ENCODE data around the gene PTPRG.

The PTPRG gene

DNA sequence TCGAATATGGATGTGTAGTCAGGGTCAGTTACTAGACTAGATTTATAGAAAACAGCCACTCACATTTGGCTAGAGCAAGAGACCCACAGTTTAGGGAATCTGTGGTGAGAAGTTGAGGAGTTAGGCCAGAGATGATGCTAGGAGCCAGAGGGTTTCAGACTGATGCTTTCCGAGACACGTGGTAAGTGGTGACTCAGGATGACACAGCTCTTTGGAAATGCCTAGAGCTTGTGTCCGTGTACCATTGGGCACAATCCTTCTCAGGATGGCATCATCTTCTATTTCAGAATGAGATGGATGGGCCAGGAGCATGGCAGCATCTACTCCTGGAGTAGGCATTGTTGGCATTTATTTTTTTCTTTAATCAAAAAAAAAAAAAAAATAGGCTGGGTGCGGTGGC lies 28.5 kb downstream of the PTPRG start:
- DNase-seq (ENCODE audit: low read depth) = peak; percentile 74

DNA sequence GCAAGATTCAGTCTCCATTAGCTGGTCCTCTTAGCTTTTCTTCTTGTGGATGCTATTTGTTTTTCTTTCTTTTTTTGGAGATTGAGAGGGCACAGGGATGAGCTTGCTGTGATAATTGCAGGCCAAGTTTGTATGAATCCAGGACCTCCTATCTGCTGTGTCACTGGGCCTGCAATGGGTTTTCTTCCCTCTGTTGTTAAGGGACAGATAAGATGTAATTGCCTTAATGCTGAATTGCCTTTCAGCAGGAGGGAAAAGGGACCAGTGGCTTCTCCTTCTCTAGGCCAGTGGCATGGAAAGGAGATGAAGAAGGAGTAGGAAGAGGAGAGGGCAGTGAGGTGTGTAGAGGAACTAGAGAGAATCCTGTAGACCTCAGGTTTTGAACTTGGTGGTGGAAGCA lies 29.9 kb downstream of the PTPRG start:
- DNase-seq (ENCODE audit: low read depth) = no peak

DNA sequence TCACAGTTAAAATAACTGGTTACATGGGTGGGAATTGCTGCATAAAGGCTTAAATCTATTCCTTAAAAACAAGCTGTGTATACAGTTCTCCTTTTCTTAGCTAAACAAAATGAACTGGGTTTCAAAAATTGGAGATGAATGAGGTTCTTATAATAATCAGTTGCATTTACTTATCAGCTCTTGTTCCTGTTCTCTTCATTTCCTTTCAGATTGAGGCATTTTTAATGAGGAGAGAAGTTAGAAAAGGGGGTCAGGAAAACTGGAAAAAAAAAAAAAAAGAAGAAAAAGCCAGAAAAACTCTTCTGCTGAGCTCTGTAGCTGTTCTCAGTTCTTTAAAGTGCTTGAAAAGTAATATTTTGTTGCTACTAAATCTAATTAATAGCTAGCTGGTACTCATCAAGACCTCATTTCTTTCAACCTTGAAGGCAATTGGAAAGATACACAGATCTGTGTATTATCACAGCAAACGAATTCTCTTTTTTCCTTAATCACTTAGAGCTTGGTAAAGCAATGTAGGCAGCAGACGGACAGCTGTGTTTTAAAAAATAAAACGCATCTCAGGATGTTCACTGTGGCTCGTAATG lies 32.2 kb downstream of the PTPRG start:
- no peak for DNase-seq (ENCODE audit: low read depth)

DNA sequence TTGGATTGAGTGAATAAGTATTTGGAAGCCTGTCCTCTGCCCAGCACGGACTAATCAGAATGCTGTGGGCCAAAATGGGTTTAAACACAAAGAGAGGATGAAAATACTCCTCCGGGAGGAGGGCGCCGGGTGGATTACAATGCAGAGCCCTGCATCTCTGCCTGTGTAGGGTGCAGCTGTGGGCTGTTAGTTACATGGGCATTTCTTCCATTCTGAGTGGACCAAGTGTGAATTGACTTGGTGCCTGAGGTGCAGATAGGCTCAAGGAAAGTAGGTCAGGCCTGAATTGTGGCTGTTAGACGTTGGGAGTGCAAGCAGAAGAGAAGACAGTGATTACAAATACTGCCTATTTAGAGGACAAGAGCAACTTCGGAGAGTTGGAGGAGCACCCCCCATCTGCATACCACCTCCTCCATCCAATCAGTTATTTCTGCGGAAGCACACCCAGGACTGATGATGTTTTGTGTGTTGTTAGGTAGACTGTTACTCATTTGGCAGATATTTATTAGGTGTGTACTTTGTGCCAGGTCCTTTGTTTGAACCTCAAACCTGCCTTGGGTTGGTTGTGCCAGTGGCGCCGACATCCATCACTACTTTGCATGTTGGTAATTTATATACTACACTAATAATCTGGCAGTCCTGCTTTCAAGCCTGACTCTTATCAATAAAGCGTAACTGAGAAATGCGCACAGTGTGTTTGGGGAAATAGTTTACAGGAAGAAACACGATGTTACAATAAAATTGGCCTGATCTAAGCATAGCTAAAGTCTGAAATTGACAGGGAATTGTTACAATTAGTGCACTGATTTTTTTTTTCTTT lies 33.0 kb downstream of the PTPRG start:
- DNase-seq (ENCODE audit: low read depth) = no peak

DNA sequence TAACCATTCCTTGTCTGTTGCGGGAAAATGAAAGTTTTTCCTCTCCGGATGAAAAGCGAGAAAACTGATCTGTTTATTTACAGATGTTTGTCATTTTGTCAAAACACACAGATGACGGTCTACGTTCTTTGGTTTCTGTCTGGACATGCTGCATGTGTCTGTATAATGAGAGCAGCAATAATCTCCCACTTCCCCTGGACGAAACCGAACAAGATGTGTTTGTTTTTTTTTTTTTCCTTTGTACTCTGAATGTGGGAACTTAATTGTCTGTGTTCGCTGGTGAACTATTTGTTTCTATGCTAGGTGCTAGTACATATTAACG lies 33.6 kb downstream of the PTPRG start:
- DNase-seq (ENCODE audit: low read depth) = no peak

DNA sequence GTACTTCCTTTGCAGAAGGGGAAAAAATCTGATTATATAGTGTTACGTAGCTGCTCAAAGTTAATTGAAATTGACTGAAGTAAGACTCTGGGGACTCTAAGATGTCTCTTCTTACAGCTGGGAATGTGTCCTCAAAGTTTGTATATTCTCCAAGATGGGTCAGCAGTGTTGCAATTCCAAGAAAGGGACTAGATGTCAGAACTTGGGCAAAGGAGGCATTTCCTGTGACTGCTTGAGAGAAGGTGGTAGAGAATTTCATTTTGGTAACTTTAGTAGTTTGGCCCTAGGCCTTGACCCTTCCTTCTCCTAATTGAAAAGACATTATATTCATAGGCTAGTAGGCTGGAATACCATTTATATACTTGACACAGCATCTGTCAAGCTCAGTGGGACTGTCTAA lies 33.9 kb downstream of the PTPRG start:
- no peak for DNase-seq (ENCODE audit: low read depth)

DNA sequence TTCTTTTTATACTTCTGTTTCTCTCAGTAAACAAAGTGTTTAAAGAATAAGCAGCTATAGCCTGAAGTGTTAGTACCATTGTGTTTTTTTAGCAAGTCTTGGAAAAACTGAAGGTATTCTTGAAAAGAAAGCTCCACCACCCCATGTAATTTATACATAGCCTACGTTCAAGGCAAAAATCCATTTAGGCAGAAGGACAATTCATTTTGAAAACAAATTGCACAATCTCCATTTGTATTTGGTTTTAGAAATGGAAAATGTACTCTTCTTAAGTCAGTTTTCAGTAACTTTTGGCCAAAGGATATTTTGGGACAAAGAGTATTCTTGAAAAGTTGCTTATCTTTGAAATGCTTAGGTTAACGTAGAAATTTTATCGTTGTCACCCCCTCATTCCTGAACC lies 34.5 kb downstream of the PTPRG start:
- DNase-seq (ENCODE audit: low read depth) = no peak

DNA sequence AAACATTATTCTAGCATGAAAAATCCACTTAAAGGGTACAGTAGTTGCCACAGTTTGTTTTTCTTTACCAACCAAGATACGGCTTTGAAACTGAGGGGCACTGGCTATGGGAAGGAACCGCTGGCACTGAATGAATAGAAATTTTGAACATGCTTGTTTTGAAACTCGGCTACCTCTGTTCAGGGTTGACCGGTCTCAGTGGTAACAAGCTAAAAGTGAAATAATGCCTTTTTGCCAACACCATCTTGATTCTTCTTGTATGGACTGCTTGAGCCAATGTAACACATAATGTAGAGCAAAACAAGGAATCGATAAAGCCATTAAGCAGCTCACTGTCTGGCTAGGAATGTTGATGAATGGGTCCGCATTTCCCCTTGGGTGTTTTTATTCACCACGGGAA lies 36.5 kb downstream of the PTPRG start:
- DNase-seq (ENCODE audit: low read depth) = no peak

DNA sequence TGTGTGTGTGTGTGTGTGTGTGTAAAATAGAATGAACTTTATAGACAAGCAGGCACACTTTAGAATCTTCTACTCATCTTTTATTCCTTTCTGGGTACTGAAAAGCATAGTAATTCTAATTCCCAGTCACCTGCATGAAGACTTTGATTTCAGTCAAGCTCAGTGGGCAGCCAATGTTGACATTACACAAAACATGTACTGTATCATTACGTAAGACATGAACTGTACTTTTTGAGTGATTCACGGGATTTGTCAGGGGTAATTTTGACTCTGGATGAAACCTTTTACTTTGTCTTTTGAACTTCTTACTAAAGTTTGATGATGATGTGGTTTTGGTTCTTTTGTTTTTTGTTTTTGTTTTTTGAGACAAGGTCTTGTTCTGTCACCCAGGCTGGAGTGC lies 38.8 kb downstream of the PTPRG start:
- no peak for DNase-seq (ENCODE audit: low read depth)

DNA sequence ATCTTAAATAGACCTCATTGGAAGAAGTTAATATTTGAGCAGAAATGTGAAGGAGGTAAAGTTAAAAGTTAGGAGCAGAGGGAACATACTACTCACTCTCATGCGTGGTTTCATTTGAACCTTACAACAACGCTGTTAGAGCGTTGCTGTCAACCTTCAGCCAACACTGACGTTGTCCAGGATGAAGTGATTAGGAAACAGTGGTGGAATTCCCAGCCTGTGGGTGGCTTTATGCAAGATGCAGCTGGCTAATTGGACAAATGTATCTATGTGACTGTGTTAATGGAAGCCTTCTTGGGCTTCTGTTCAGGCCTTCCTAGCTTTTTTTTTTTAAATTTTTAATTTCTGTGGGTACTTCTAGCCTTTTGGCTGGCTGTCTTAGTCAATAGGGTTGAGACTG lies 40.5 kb downstream of the PTPRG start:
- DNase-seq (ENCODE audit: low read depth) = no peak

DNA sequence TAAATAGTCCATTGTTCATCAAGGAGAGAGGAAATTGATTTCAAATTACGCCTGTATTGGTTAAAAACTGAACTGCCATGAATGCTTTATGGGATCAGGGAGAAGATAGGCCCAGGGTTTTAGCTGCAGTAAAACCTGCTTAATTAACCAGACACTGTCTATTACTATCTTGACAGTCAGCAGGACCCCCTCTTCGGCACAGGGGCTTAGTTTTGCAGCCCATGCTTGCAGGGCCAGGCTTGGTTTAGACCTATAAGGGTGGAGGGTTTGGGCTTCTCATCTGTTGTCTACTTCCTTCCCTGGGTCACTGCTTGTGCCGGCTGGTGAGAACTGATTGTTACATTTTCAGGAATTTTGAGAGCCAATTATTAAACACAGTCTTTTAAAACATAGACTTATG lies 41.1 kb downstream of the PTPRG start:
- no peak for DNase-seq (ENCODE audit: low read depth)

DNA sequence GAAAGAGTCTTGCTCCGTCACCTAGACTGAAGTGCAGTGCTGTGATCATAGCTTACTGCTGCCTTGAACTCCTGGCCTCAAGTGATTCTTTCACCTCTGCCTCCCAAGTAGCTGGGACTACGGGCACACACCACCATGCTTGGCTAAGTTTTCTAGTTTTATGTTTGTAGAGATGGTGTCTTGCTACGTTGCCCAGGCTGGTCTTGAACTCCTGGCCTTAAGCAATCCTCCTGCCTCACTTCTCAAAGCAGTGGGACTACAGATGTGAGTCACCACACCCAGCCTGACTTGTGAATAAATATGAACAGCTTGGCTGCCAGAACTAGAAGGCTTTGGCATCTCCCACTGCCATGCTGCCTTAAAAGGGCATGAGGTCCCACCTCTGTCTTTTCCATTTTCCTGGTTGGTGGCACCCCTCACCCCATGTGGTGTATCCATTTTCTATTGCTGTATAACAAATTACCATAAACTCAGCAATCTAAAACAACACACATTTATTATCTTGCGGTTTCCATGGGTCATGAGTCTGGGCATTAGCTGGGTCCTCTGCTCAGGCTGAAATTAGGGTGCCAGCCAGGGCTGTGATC lies 44.3 kb downstream of the PTPRG start:
- no peak for DNase-seq (ENCODE audit: low read depth)

DNA sequence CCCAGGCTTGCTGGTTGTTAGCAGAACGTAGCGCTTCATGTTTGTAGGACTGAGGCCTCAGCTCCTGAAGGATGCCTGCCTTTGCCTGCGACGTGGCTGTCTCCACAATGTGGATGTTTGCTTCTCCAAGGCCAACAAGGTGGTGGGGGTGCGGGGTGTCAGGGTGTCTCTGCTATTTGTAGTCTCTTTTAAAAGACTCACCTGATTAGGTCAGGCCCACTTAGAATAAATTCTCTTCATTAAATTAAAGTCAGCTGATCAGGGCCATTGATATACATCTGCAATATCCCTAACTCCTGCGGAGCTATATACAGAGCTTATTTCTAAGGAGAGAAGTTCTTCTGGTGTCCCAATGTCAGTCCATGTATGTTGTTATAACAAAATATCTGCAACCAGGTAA lies 44.8 kb downstream of the PTPRG start:
- no peak for DNase-seq (ENCODE audit: low read depth)

DNA sequence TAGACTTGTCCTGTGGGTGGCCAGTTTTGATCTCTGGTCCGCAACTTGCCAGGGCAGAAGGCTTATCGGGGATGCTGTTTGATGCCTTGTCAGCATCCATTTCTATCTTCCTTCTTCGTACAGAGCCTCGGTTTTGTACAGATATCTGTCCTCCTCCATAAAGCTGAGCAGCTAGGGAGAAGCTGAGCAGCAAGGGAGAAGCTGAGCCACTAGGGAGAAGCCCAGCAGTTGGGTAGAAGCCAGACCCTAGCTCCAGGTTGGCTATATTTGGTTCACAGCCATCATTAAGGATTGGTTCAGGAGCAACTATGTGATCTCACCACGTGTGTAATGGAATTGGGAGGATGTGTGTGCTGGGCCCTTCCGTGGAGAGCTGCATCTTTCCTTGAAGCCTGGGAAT lies 46.7 kb downstream of the PTPRG start:
- DNase-seq (ENCODE audit: low read depth) = no peak

DNA sequence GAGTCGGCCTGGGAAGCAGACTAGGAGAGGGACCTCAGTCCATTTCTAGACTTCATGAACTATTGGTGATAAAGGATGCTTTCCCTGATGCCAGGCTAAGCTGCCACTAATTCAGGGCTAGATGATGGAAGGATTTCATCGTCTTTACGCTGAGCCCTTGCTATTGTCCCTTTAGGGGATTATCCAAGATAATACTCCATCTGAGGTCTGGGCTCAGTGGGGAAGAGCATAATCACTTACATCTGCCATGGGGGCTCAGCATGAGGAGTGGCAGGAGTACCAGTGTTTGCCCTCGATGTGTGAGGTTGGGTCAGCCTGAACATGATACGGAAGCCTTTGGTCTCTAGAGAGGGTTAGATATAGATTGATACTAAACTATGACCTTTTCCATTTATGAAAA lies 47.3 kb downstream of the PTPRG start:
- DNase-seq (ENCODE audit: low read depth) = no peak

DNA sequence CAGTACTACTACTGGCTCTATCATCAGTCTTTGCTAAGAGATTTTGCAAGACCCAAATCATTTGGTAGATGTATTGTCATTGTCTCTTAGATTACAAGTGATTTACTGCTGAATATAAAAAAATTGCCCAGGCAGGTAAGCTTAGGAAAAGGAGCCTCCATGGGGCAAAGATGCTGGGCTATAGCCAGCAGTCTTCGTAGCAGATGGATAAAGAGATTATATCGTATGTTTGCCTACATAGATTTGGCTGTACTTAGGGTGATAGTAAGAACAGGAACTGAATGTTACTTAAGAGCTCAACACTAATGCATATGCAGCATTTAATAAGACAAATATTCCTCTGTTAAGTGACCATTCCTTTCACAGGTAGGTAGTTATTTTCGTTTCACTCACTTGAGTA lies 48.9 kb downstream of the PTPRG start:
- no peak for DNase-seq (ENCODE audit: low read depth)

DNA sequence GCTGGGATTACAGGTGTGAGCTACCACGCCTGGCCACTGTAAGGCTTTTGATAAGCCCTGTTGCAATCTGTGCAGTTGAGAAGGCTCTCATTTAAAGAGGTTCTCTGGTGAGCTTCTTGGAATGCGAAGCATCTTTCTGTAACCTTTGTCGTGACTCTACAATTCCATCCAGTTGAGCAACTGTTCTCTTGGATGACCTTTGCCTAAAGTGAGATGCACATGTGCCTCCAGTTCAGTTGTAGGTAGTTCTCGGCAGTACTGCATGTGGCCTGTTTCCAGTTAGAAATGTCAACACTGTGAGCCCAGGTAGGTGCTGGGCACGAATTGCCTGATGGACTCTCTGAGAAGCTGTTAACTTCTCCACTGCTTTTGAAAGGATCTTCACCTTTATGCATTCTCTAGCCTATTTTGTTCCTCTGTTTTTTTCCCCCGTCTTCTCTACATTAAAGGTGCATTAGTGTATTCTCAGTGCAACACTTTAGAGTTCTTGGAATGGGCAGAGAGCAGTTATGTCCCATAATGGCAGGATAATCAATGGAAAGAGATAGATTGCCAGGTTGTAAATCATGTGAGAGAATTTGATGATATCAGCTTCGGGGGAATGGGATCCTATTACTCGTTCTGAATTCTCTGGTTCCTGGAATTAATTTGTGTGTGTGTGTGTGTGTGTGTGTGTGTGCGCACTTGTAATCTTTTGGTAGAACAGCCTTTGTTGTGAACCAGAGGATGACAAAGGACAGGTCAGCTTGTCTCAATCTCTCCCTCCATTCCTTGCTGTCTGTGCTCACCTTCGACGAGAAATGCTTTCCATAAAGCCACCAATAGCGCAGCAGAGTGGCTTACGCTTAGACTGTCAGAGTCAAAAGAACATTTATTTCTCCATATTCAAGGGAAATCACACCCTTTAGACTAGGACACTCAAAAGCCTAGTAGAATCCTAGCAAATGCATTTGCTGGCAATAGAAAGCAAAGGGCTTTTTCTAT lies 51.1 kb downstream of the PTPRG start:
- no peak for DNase-seq (ENCODE audit: low read depth)

DNA sequence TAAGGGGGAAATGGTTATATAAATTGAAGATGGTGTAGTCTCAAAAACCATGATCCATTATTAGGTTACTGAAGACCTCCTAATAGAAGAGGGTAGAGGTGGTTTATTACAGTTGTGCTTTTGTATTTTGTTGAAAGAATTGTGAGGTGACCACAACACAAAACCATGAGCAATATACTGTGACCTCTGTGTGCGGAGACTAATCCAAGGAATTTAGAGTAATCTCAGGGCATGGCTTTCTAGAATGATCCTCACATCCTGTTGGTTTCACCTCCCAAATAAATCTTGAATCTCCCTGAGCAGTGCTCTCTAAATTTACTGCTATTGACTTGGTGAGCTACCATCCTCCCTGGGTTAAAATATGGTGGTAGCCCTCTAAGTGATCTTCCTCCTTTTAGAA lies 52.3 kb downstream of the PTPRG start:
- no peak for DNase-seq (ENCODE audit: low read depth)

DNA sequence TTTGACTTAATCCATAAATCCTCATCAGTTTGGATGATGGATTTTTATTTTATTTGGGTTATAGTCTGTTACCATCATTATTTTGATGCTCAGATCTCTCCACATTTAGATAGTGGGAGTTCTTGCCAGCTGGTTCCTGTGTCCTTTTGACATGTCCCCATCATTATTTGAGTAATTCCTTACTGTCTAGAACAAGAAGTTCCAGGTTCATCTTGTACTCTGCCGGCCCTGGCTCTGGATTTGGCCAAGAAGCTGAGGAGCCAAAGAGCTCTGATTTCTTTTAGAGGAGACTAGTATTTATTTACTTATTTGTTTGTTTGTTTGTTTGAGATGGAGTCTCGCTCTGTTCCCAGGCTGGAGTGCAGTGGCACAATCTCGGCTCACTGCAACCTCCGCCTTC lies 54.3 kb downstream of the PTPRG start:
- DNase-seq (ENCODE audit: low read depth) = no peak

DNA sequence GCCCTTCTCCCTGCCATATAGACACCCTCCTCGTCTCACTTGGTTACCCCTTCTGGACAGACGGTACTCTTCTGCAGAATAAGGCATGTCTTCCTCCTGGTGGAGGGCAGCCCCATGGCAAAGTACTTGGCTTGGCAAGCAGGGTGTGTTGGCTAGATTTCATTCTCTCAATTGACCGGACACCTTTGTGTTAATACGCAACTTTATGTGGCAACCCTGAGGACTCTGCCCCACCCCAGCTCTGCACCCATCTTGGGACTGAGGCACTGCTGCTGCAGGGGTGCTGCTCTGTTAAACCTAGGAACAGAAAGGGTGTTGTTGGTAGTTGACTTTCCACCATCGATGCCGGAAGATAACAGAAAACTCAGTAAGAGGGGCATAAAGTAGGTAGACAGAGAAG lies 55.2 kb downstream of the PTPRG start:
- no peak for DNase-seq (ENCODE audit: low read depth)

DNA sequence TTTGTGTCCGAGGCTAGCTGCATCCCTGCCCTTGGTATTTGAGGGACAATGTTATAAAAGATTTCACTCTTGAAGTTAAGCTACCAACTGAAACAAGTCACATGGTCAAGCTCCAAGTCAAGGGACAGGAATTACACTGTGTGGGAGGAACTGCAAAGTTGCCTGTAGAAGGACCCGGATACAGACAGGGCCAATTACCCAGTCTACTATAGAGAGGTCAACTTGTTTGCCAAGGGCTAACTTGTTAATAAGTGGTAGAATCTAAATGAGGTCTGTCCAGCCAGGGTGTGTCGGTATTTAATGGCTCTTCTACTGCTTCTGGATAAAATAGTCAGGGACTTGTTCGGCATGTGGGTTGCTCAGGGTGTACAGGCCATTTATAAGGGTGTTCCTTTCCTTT lies 55.7 kb downstream of the PTPRG start:
- DNase-seq (ENCODE audit: low read depth) = no peak

DNA sequence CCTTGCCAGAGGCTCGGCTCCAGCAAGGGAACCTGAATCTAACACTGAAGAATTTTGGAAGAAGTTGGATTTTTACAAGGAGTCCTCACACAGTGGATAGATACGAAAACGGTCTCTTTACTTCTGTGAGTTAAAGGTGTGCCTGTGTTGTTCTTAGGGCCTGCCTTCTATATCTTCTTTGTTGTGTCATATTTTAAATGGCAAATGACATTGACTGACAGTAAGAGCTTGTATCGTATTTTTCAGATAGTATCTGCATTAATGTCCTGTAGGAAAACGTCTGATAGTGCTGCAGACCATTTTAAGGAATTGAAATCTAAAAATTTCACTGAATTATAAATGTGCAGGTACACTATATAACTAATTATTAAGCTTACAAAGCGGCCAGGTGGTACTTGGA lies 56.3 kb downstream of the PTPRG start:
- DNase-seq (ENCODE audit: low read depth) = no peak

DNA sequence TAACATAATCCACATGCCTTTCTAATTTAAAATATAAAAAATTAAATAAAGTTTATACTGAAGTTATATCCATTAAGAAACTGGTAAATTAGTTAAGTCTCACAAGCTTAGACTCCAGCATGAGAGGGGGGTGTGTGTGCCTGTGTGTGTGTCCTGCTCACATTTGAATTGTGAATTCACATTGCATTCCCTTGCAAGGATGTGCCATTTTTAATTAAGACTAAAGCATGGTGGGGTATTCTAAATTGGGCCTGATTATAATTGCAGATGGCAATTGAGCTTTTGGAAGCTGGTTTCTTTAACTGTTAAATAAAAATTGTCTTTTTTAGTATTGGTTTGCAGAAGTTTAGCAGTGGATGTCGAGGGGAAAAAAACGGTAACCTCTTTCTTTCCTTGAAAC lies 56.9 kb downstream of the PTPRG start:
- no peak for DNase-seq (ENCODE audit: low read depth)
